Neural cell (in vitro differentiated cells): ENCODE measurements around the gene KCNG3.

Experiments
- EP300 ChIP-seq: fragments of 450-650 bp; conservative IDR thresholded peaks from 2 replicates; pipeline ENCODE4 v1.6.1; 2014; ENCODE audit warnings: antibody characterized with exemption, mild to moderate bottlenecking, moderate library complexity; ENCODE audit not compliant: poor library complexity, severe bottlenecking
- REST ChIP-seq: IDR thresholded peaks from 2 replicates; pipeline ENCODE4 v1.6.1; 2012; ENCODE audit warnings: borderline replicate concordance

GRCh38 chr2:42504364-42505230 is 10.8 kb upstream of the KCNG3 start:
- TF ChIP-seq EP300 (no peak), REST (no peak)
